ENCODE measurements around the gene CLNK. TPM values are rescaled to one million over a fixed set of nuclear protein-coding genes. Genes with fewer than 3 reads are reported as not detected.

The CLNK gene
- polyA plus RNA-seq, 3 donors: not detected

DNA sequence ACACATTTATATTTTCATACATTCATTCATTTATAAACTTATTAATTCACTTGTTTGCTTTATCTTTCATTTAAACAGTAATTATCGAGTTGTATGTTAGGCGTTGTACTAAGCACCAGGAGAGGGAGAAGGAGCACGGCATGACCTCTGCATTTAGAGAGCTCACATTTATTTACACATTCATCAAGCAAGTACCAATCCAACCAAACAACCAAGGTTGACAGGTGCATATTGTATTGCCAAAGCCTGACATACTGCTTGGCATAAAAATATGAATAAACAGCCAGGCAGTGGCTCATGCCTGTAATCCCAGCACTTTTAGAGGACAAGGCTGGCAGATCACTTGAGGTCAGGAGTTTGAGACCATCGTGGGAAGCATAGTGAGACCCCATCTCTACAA is 37.0 kb upstream of the CLNK start:
- Histone ChIP-seq H3K4me1 (ENCODE audit: control insufficient read depth in 1 of 2, insufficient read depth in 2 of 2, low read length in 2 of 2) (no peaks in the 10 kb centered on the region), H3K9ac (ENCODE audit: insufficient read depth, low read length, poor library complexity, severe bottlenecking) (no peak overlapping the region), H3K4me3 (replicated peaks in 1 of 3; ENCODE audit: low read depth in 2 of 3, low read length in 3 of 3) (no peak overlapping the region), H3K27me3 (ENCODE audit: control insufficient read depth in 2 of 2, insufficient read depth in 2 of 2, low read length in 2 of 2) (no peaks in the 10 kb centered on the region), H3K79me2 (ENCODE audit: insufficient read depth, low read length) (no peaks in the 10 kb centered on the region), H4K20me1 (ENCODE audit: insufficient read depth, low read length) (no peaks in the 10 kb centered on the region), H3K9me3 (replicated peaks in 1 of 2; ENCODE audit: control insufficient read depth in 1 of 2, insufficient read depth in 1 of 2, low read length in 2 of 2) (no peaks in the 10 kb centered on the region), H2AFZ (ENCODE audit: insufficient read depth, low read depth, low read length, poor library complexity, severe bottlenecking) (no peak overlapping the region), H3K27ac (ENCODE audit: low read depth in 1 of 2, low read length in 2 of 2) (no peak overlapping the region), H3K4me2 (replicated peaks; ENCODE audit: extremely low read depth, low read length, poor library complexity, severe bottlenecking) (no peak overlapping the region), H3K36me3 (replicated peaks in 1 of 2; ENCODE audit: control insufficient read depth in 1 of 2, insufficient read depth in 2 of 2, low read length in 2 of 2) (no peaks in the 10 kb centered on the region)
- H3K4me3 Mint-ChIP-seq: no peak overlapping the region
- no peak overlapping the region for H3K27ac Mint-ChIP-seq
- TF ChIP-seq CTCF (IDR thresholded peaks at IDR 0.05): no peak
- H3K36me3 Mint-ChIP-seq: no peaks in the 10 kb centered on the region
- H3K9me3 Mint-ChIP-seq: peaks cover 0 to 7% (median 0%) of the 10 kb centered on the region in 7 donors
- intact Hi-C loops (cut with micrococcal nuclease): no loop called here
- no peaks in the 10 kb centered on the region for H3K4me1 Mint-ChIP-seq
- H3K27me3 Mint-ChIP-seq (ENCODE audit: low read depth in 3 of 3): peaks cover 0 to 1% (median 1%) of the 10 kb centered on the region in 3 donors
- no CpG with 5 or more reads among the region's 4 CpGs for WGBS (ENCODE audit: insufficient coverage)
- no peak for DNase-seq

GRCh38 chr4:10716163-10716562 is 31.6 kb upstream of the CLNK start:
- Histone ChIP-seq H3K27ac (ENCODE audit: low read depth in 1 of 2, low read length in 2 of 2) (no peak overlapping the region), H3K79me2 (ENCODE audit: insufficient read depth, low read length) (no peaks in the 10 kb centered on the region), H3K4me1 (ENCODE audit: control insufficient read depth in 1 of 2, insufficient read depth in 2 of 2, low read length in 2 of 2) (no peaks in the 10 kb centered on the region), H3K4me2 (replicated peaks; ENCODE audit: extremely low read depth, low read length, poor library complexity, severe bottlenecking) (no peak overlapping the region), H3K4me3 (replicated peaks in 1 of 3; ENCODE audit: low read depth in 2 of 3, low read length in 3 of 3) (no peak overlapping the region), H3K36me3 (replicated peaks in 1 of 2; ENCODE audit: control insufficient read depth in 1 of 2, insufficient read depth in 2 of 2, low read length in 2 of 2) (no peaks in the 10 kb centered on the region), H3K9ac (ENCODE audit: insufficient read depth, low read length, poor library complexity, severe bottlenecking) (no peak overlapping the region), H3K9me3 (replicated peaks in 1 of 2; ENCODE audit: control insufficient read depth in 1 of 2, insufficient read depth in 1 of 2, low read length in 2 of 2) (no peaks in the 10 kb centered on the region), H4K20me1 (ENCODE audit: insufficient read depth, low read length) (no peaks in the 10 kb centered on the region), H2AFZ (ENCODE audit: insufficient read depth, low read depth, low read length, poor library complexity, severe bottlenecking) (no peak overlapping the region), H3K27me3 (ENCODE audit: control insufficient read depth in 2 of 2, insufficient read depth in 2 of 2, low read length in 2 of 2) (no peaks in the 10 kb centered on the region)
- Mint-ChIP-seq H3K4me1 (no peaks in the 10 kb centered on the region), H3K4me3 (no peak overlapping the region), H3K9me3 (peaks cover 3 to 14% (median 5%) of the 10 kb centered on the region in 7 donors), H3K36me3 (no peaks in the 10 kb centered on the region), H3K27ac (no peak overlapping the region), H3K27me3 (ENCODE audit: low read depth in 3 of 3) (peaks cover 0 to 1% (median 0%) of the 10 kb centered on the region in 3 donors)
- intact Hi-C loops (cut with micrococcal nuclease): no loop called here
- no CpG with 5 or more reads among the region's 2 CpGs for WGBS (ENCODE audit: insufficient coverage)
- DNase-seq: no peak
- TF ChIP-seq CTCF (IDR thresholded peaks at IDR 0.05): no peak
